ENCODE results near the gene FGF1.

The FGF1 gene

GRCh38 chr5:142685418-142686209 is at the start of gene FGF1:
Gene FGF1, minus strand, starts transcription at chr5:142686090. Its CDS starts 71,963 bp downstream, at chr5:142614127.
- peak in 48 of 56 donors; percentile 19 to 87 (median 62) for DNase-seq

- no peak for DNase-seq
These were observed 41.8 kb upstream of the FGF1 start for GRCh38 chr5:142727735-142728047.

GRCh38 chr5:142726188-142726731 is 40.4 kb upstream of the FGF1 start:
- DNase-seq: no peak

- DNase-seq: no peak
These were observed 39.6 kb upstream of the FGF1 start for GRCh38 chr5:142725231-142726187.

GRCh38 chr5:142724821-142725220 is 38.9 kb upstream of the FGF1 start:
- no peak for DNase-seq

GRCh38 chr5:142722896-142723295 is 37.0 kb upstream of the FGF1 start:
- peak in 11 of 56 donors; percentile 6 to 53 (median 13) for DNase-seq

GRCh38 chr5:142722146-142722545 is 36.3 kb upstream of the FGF1 start:
- DNase-seq: no peak

- no peak for DNase-seq
These were observed 34.9 kb upstream of the FGF1 start for GRCh38 chr5:142720641-142721271.

GRCh38 chr5:142719836-142720370 is 34.0 kb upstream of the FGF1 start:
- DNase-seq: no peak

- DNase-seq: peak in 18 of 56 donors; percentile 7 to 40 (median 17)
These were observed 31.8 kb upstream of the FGF1 start for GRCh38 chr5:142717582-142718215.

GRCh38 chr5:142716963-142717362 is 31.1 kb upstream of the FGF1 start:
- peak in 52 of 56 donors; percentile 4 to 81 (median 50) for DNase-seq

GRCh38 chr5:142715291-142715690 is 29.4 kb upstream of the FGF1 start:
- DNase-seq: no peak

GRCh38 chr5:142713121-142713706 is 27.3 kb upstream of the FGF1 start:
- peak; percentile 19 to 98 (median 87) for DNase-seq

GRCh38 chr5:142703153-142703552 is 17.3 kb upstream of the FGF1 start:
- no peak for DNase-seq

GRCh38 chr5:142701673-142702311 is 15.9 kb upstream of the FGF1 start:
- no peak for DNase-seq

- DNase-seq: no peak
These were observed 14.7 kb upstream of the FGF1 start for GRCh38 chr5:142700566-142700965.

GRCh38 chr5:142699184-142699720 is 13.4 kb upstream of the FGF1 start:
- DNase-seq: peak in 55 of 56 donors; percentile 19 to 94 (median 78)

GRCh38 chr5:142698447-142699183 is 12.7 kb upstream of the FGF1 start:
- DNase-seq: no peak

Data from nucleus accumbens (tissue), 56 donors.